Dermis lymphatic vessel endothelial cell (primary cell): ENCODE data around the gene YJEFN3. TPM values are rescaled to one million over a fixed set of nuclear protein-coding genes. Genes with fewer than 3 reads are reported as not detected.

Experiments
- total RNA-seq: library from RNA; depleted of rRNA; stranded (reverse); fragments of >200 nt; gene quantifications from 2 replicates; pipeline ENCODE4 v1.2.1, GENCODE V29; 2014

YJEFN3 gene
- 0.09 and 0.11 TPM in 2 replicates for total RNA-seq

GRCh38 chr19:19528721-19529490 lies at the start of gene YJEFN3:
YJEFN3 (plus strand) TSS chr19:19528911; CDS start chr19:19528933, 22 bp downstream.

GRCh38 chr19:19514881-19515641 lies 13.7 kb upstream of the YJEFN3 start, which contains the start of gene TSSK6:
TSSK6 (minus strand) TSS chr19:19515548; CDS start chr19:19515427, 121 bp downstream.

GRCh38 chr19:19515642-19516519 lies 12.8 kb upstream of the YJEFN3 start, which contains the start of gene NDUFA13:
NDUFA13 (plus strand) TSS chr19:19516225; CDS start chr19:19516239, 14 bp downstream.

GRCh38 chr19:19538061-19538784 lies 9.5 kb downstream of the YJEFN3 start, which contains the start of gene CILP2:
CILP2 (plus strand) TSS chr19:19538265; CDS start chr19:19538350, 85 bp downstream.

Other genes starting within 250 kb of the YJEFN3 start
- 21.3 and 23.0 TPM in 2 replicates for gene SUGP1, start 208.4 kb upstream of the YJEFN3 start, total RNA-seq
- 25.2 and 26.7 TPM in 2 replicates for gene MAU2, start 208.1 kb upstream of the YJEFN3 start, total RNA-seq
- gene GATAD2A, start 123.2 kb upstream of the YJEFN3 start, total RNA-seq: 34.0 and 40.5 TPM in 2 replicates
- 0.60 and 0.87 TPM in 2 replicates for gene TSSK6, start 13.4 kb upstream of the YJEFN3 start, total RNA-seq
- 235 and 256 TPM in 2 replicates for gene NDUFA13, start 12.7 kb upstream of the YJEFN3 start, total RNA-seq
- gene CILP2, start 9.4 kb downstream of the YJEFN3 start, total RNA-seq: not detected in 2 replicates
- gene PBX4, start 89.8 kb downstream of the YJEFN3 start, total RNA-seq: not detected in 2 replicates
- gene LPAR2, start 99.3 kb downstream of the YJEFN3 start, total RNA-seq: 0.52 and 0.54 TPM in 2 replicates
- gene GMIP, start 114.7 kb downstream of the YJEFN3 start, total RNA-seq: 4.6 and 4.7 TPM in 2 replicates
- 14.0 and 20.7 TPM in 2 replicates for gene ATP13A1, start 134.8 kb downstream of the YJEFN3 start, total RNA-seq
- gene ZNF101, start 139.9 kb downstream of the YJEFN3 start, total RNA-seq: 10.3 and 15.1 TPM in 2 replicates
- 4.3 and 6.0 TPM in 2 replicates for gene ZNF14, start 204.2 kb downstream of the YJEFN3 start, total RNA-seq